ENCODE measurements around the gene VIL1. TPM values are rescaled to one million over a fixed set of nuclear protein-coding genes. Genes with fewer than 3 reads are reported as not detected.

VIL1 gene
- total and polyA plus RNA-seq, 2 of the 4 experiments (the other 2 are of a cell fraction): not detected

DNA sequence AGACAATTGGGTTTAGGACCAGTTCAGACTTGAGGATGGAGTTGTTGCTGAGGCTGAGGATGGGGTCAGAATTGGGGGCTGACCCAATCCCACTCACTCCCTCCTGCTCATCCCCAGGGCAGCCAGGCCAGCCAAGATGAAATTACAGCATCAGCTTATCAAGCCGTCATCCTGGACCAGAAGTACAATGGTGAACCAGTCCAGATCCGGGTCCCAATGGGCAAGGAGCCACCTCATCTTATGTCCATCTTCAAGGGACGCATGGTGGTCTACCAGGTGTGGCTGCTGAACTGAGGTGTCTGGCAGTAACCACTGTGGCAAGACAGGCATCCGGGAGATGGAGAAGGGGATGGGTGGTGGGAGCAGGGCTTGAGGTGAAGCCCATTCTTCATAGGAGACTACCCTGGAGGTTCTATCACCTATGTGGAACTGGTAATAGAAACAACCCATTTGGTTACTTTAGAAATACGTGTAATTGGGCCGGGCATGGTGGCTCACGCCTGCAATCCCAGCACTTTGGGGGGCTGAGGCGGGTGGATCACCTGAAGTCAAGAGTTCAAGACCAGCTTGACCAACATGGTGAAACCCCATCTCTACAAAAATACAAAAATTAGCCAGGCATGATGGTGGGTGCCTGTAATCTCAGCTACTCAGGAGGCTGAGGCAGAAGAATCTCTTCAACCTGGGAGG is 13.9 kb downstream of the VIL1 start:
- H4K5ac ChIP-seq (ENCODE audit: low read depth, low read length): no peak overlapping the region
- H3K4me2 ChIP-seq (ENCODE audit: low read depth, low read length): no peak overlapping the region
- no peaks in the 10 kb centered on the region for H3K9me3 ChIP-seq (ENCODE audit: control insufficient read depth, insufficient read depth, low read length)
- no peak overlapping the region for H2BK120ac ChIP-seq (ENCODE audit: low read depth, low read length)
- no peak overlapping the region for H3K4me3 ChIP-seq (ENCODE audit: insufficient read depth, low read depth, low read length)
- no peaks in the 10 kb centered on the region for H3K9me1 ChIP-seq (ENCODE audit: insufficient read depth, low read length)
- H3K14ac ChIP-seq (replicated peaks; ENCODE audit: low read depth, low read length): no peak overlapping the region
- no peak overlapping the region for H3K56ac ChIP-seq (ENCODE audit: extremely low read depth, insufficient read depth, low read length)
- no peaks in the 10 kb centered on the region for H3K79me1 ChIP-seq (ENCODE audit: low read depth in 1 of 2, low read length in 2 of 2)
- ATAC-seq (ENCODE audit: low read depth): no peak
- dilution Hi-C loops (cut with HindIII; ENCODE audit: low sequenced_read_pairs, unreplicated experiment): no loop called here
- no peak overlapping the region for H4K8ac ChIP-seq (ENCODE audit: low read depth in 2 of 2, low read length in 2 of 2)
- intact Hi-C loops (cut with micrococcal nuclease): no loop called here
- ChIA-PET CTCF (no interaction called here), POLR2A (ENCODE audit: unreplicated experiment) (no interaction called here)
- peaks cover 23% of the 10 kb centered on the region for H3K27me3 ChIP-seq (ENCODE audit: control insufficient read depth, insufficient read depth, low read length)
- no peak overlapping the region for H2AFZ ChIP-seq (replicated peaks; ENCODE audit: low read length, poor library complexity)
- H2AK5ac ChIP-seq (ENCODE audit: low read depth, low read length): no peak overlapping the region
- no peak overlapping the region for H4K91ac ChIP-seq (ENCODE audit: insufficient read depth, low read depth, low read length)
- no peak overlapping the region for H2BK5ac ChIP-seq (ENCODE audit: low read depth, low read length, poor library complexity, severe bottlenecking)
- no peak overlapping the region for H2BK20ac ChIP-seq (ENCODE audit: low read depth, low read length)
- no peak for TF ChIP-seq SMC3 (IDR thresholded peaks at IDR 0.05; ENCODE audit: low read depth, low read length)
- no peak for TF ChIP-seq RCOR1 (IDR thresholded peaks at IDR 0.05; ENCODE audit: insufficient replicate concordance, low read length)
- no peak for TF ChIP-seq RFX5 (IDR thresholded peaks at IDR 0.05; ENCODE audit: low read depth, low read length)
- TF ChIP-seq FOS (IDR thresholded peaks at IDR 0.05; ENCODE audit: low read depth, low read length): no peak
- TF ChIP-seq POLR2A (IDR thresholded peaks at IDR 0.05; ENCODE audit: low read depth, low read length): no peak
- TF ChIP-seq, protein P1, sequence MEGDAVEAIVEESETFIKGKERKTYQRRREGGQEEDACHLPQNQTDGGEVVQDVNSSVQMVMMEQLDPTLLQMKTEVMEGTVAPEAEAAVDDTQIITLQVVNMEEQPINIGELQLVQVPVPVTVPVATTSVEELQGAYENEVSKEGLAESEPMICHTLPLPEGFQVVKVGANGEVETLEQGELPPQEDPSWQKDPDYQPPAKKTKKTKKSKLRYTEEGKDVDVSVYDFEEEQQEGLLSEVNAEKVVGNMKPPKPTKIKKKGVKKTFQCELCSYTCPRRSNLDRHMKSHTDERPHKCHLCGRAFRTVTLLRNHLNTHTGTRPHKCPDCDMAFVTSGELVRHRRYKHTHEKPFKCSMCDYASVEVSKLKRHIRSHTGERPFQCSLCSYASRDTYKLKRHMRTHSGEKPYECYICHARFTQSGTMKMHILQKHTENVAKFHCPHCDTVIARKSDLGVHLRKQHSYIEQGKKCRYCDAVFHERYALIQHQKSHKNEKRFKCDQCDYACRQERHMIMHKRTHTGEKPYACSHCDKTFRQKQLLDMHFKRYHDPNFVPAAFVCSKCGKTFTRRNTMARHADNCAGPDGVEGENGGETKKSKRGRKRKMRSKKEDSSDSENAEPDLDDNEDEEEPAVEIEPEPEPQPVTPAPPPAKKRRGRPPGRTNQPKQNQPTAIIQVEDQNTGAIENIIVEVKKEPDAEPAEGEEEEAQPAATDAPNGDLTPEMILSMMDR (conservative IDR thresholded peaks at IDR 0.05; ENCODE audit: low read depth, low read length): no peak
- no peak for TF ChIP-seq MXI1 (IDR thresholded peaks at IDR 0.05; ENCODE audit: borderline replicate concordance, low read depth, low read length)
- TF ChIP-seq CHD1 (IDR thresholded peaks at IDR 0.05; ENCODE audit: low read depth, low read length): no peak
- TF ChIP-seq, protein P2, sequence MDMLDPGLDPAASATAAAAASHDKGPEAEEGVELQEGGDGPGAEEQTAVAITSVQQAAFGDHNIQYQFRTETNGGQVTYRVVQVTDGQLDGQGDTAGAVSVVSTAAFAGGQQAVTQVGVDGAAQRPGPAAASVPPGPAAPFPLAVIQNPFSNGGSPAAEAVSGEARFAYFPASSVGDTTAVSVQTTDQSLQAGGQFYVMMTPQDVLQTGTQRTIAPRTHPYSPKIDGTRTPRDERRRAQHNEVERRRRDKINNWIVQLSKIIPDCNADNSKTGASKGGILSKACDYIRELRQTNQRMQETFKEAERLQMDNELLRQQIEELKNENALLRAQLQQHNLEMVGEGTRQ (IDR thresholded peaks at IDR 0.05; ENCODE audit: low read depth, low read length): no peak
- TF ChIP-seq RAD21 (IDR thresholded peaks at IDR 0.05; ENCODE audit: low read length): no peak
- no peak for TF ChIP-seq BHLHE40 (IDR thresholded peaks at IDR 0.05; ENCODE audit: low read depth, low read length)
- TF ChIP-seq, protein P3, sequence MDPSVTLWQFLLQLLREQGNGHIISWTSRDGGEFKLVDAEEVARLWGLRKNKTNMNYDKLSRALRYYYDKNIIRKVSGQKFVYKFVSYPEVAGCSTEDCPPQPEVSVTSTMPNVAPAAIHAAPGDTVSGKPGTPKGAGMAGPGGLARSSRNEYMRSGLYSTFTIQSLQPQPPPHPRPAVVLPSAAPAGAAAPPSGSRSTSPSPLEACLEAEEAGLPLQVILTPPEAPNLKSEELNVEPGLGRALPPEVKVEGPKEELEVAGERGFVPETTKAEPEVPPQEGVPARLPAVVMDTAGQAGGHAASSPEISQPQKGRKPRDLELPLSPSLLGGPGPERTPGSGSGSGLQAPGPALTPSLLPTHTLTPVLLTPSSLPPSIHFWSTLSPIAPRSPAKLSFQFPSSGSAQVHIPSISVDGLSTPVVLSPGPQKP (IDR thresholded peaks at IDR 0.05; ENCODE audit: borderline replicate concordance, low read depth, low read length): no peak
- no peak for TF ChIP-seq NFE2L2 (IDR thresholded peaks at IDR 0.05; ENCODE audit: low read depth, low read length)
- no peak for TF ChIP-seq MAFK (IDR thresholded peaks at IDR 0.05; ENCODE audit: low read depth, low read length)
- no peaks in the 10 kb centered on the region; the same call in 1 of the 2 replicates for H4K20me1 ChIP-seq (ENCODE audit: insufficient read depth, low read length)
- no peak overlapping the region for H3K18ac ChIP-seq (ENCODE audit: low read depth, low read length)
- no peaks in the 10 kb centered on the region for H3K36me3 ChIP-seq (ENCODE audit: control insufficient read depth, insufficient read depth, low read length)
- no TSS peak for BruUV-seq (replicated peaks)
- H3K9ac ChIP-seq (ENCODE audit: low read depth, low read length): no peak overlapping the region
- in situ Hi-C loops (cut with MboI; ENCODE audit: low sequenced_read_pairs): no loop called here
- WGBS, 2 experiments (ENCODE audit: extremely low coverage in 2 of 2, insufficient read length in 1 of 2): 88% methylated on average over 3 of the region's 8 CpGs; no CpG with 5 or more reads in 1 of the 2 experiments
- no peak for DNase-seq
- peak overlapping the region; percentile 5 for H2AK9ac ChIP-seq (replicated peaks; ENCODE audit: low read depth, low read length, poor library complexity)
- no peak overlapping the region for H3K23ac ChIP-seq (ENCODE audit: low read depth, low read length)
- H3K27ac ChIP-seq (ENCODE audit: insufficient read depth, low read length): no peak overlapping the region
- peaks cover 2% of the 10 kb centered on the region; the same call in 1 of the 2 replicates for H3K4me1 ChIP-seq (ENCODE audit: control insufficient read depth, insufficient read depth, low read length)
- no peak overlapping the region for H3K4ac ChIP-seq (ENCODE audit: low read depth, low read length)
- no peak overlapping the region for H2BK15ac ChIP-seq (ENCODE audit: low read depth, low read length)
